K562 (cell line): Measurements from ENCODE around the gene SAE1. TPM values are rescaled to one million over a fixed set of nuclear protein-coding genes. Genes with fewer than 3 reads are reported as not detected.

Source experiments
- ATF1 ChIP-seq, 2 experiments: fragments of 450-650 bp in 1 of 2; IDR thresholded peaks; 2 replicates each; pipeline ENCODE4 v1.6.1; 2016; ENCODE audit warnings: missing compliant biosample characterization in 1 of 2, missing genetic modification characterization in 1 of 2
- BCOR ChIP-seq: fragments of 450-650 bp; IDR thresholded peaks from 2 replicates; pipeline ENCODE4 v1.6.1; 2016
- CBX1 ChIP-seq: sonication (generic); IDR thresholded peaks from 2 replicates; pipeline ENCODE4 v1.6.1; 2016; ENCODE audit warnings: antibody characterized with exemption, low read depth, mild to moderate bottlenecking
- FOXJ3 ChIP-seq: sonication (generic); formaldehyde crosslinking; IDR thresholded peaks from 2 replicates; pipeline ENCODE4 v1.4.0; 2020; ENCODE audit warnings: mild to moderate bottlenecking, missing genetic modification reagents
- HDAC1 ChIP-seq, 2 experiments: fragments of 450-650 bp; IDR thresholded peaks; 2 replicates each; pipeline ENCODE4 v1.6.1; 2016 to 2017; ENCODE audit warnings: inconsistent platforms in 1 of 2, mild to moderate bottlenecking in 1 of 2, moderate library complexity in 1 of 2
- HDAC3 ChIP-seq: fragments of 450-650 bp; IDR thresholded peaks from 2 replicates; pipeline ENCODE4 v1.6.1; 2018; ENCODE audit warnings: borderline replicate concordance, mild to moderate bottlenecking, moderate library complexity; ENCODE audit not compliant: partially characterized antibody
- HNRNPL ChIP-seq: fragments of 200-400 bp; formaldehyde crosslinking; IDR thresholded peaks from 2 replicates; pipeline ENCODE4 v1.6.1; 2017; ENCODE audit warnings: low read depth, mild to moderate bottlenecking, low read length
- PBX2 ChIP-seq, 2 experiments: IDR thresholded peaks in 1 of 2; conservative IDR thresholded peaks in 1 of 2; 2 replicates each; pipeline ENCODE4 v1.6.1; 2016; ENCODE audit warnings: low read depth in 2 of 2, mild to moderate bottlenecking in 1 of 2, missing compliant biosample characterization in 1 of 2, missing genetic modification characterization in 1 of 2, moderate library complexity in 1 of 2
- SIN3A ChIP-seq, 2 experiments: fragments of 150-350 bp in 1 of 2; IDR thresholded peaks; 2 replicates each; pipeline ENCODE4 v1.6.1; 2011 to 2016; ENCODE audit warnings: borderline replicate concordance in 2 of 2, low read depth in 2 of 2, low read length in 2 of 2, mild to moderate bottlenecking in 2 of 2, moderate library complexity in 2 of 2; ENCODE audit not compliant: control insufficient read depth in 1 of 2
- SMARCB1 ChIP-seq: IDR thresholded peaks from 2 replicates; pipeline ENCODE4 v1.6.1; 2011; ENCODE audit warnings: improper control_type of control experiment, low read depth; ENCODE audit not compliant: insufficient read length
- SPI1 ChIP-seq: IDR thresholded peaks from 2 replicates; pipeline ENCODE4 v1.6.1; 2011; ENCODE audit warnings: low read depth, low read length, control low read depth, borderline replicate concordance
- XRCC4 ChIP-seq: IDR thresholded peaks from one replicate; pipeline ENCODE4 v1.6.1; 2011; ENCODE audit not compliant: insufficient read depth, insufficient read length; ENCODE audit errors: extremely low read depth
- ZBTB7A ChIP-seq: IDR thresholded peaks from 2 replicates; pipeline ENCODE4 v1.6.1; 2011; ENCODE audit warnings: low read depth, mild to moderate bottlenecking, low read length, moderate library complexity, borderline replicate concordance; ENCODE audit not compliant: control insufficient read depth
- ZHX1 ChIP-seq: fragments of 150-350 bp; conservative IDR thresholded peaks from 2 replicates; pipeline ENCODE4 v1.6.1; 2014; ENCODE audit warnings: low read length
- ZNF184 ChIP-seq: sonication (generic); formaldehyde crosslinking; IDR thresholded peaks from 2 replicates; pipeline ENCODE4 v1.5.0; 2020; ENCODE audit warnings: missing genetic modification reagents
- ZNF311 ChIP-seq: fragments of 250-450 bp; sonication (Bioruptor Pico); IDR thresholded peaks from 2 replicates; pipeline ENCODE4 v1.4.0; 2020; ENCODE audit warnings: mild to moderate bottlenecking, moderate library complexity
- polyA plus RNA-seq, 8 experiments: library from polyadenylated mRNA; depleted of rRNA in 4 of 8; stranded (reverse) in 5 of 8; unstranded in 3 of 8; fragments of >200 nt; fragmentation: Nextera tagmentation in 2 of 8; fragmentation: Illumina TruSeq in 1 of 8; extraction: Ambion mirVana in 2 of 8; extraction: Trizol in 1 of 8; gene quantifications; 2 replicates each; pipeline versions ENCODE4 v1.2.1 to v1.2.3, GENCODE V29; 2011 to 2014; ENCODE audit warnings: inconsistent platforms in 1 of 8, missing spikeins in 1 of 8
- total RNA-seq, 7 experiments: library from RNA; depleted of rRNA in 6 of 7; stranded (reverse); fragments of >200 nt in 6 of 7; fragmentation: Illumina TruSeq in 2 of 7; extraction: Trizol in 2 of 7; gene quantifications; 2 replicates each; pipeline versions ENCODE4 v1.2.1 to v1.2.3, GENCODE V29; 2011 to 2021; ENCODE audit warnings: low replicate concordance in 1 of 7
- TF ChIP-seq, protein P1 (sequence below): fragments of 450-650 bp; IDR thresholded peaks from 2 replicates; pipeline ENCODE4 v1.7.1; 2018; ENCODE audit warnings: mild to moderate bottlenecking, low read depth; ENCODE audit not compliant: partially characterized antibody
- TF ChIP-seq, protein P2 (sequence below): sonication (generic); formaldehyde crosslinking; IDR thresholded peaks from 2 replicates; pipeline ENCODE4 v1.8.1; 2022; ENCODE audit warnings: missing genetic modification reagents

SAE1 gene
- total and polyA plus RNA-seq, 9 of the 15 experiments (the other 6 are each of a cell fraction or from before 2014, with no cell fraction given) = 82.8 to 299 (median 217) TPM

GRCh38 chr19:47225746-47226425 is 95.3 kb downstream of the SAE1 start (continued):
- TF ChIP-seq, protein P1, sequence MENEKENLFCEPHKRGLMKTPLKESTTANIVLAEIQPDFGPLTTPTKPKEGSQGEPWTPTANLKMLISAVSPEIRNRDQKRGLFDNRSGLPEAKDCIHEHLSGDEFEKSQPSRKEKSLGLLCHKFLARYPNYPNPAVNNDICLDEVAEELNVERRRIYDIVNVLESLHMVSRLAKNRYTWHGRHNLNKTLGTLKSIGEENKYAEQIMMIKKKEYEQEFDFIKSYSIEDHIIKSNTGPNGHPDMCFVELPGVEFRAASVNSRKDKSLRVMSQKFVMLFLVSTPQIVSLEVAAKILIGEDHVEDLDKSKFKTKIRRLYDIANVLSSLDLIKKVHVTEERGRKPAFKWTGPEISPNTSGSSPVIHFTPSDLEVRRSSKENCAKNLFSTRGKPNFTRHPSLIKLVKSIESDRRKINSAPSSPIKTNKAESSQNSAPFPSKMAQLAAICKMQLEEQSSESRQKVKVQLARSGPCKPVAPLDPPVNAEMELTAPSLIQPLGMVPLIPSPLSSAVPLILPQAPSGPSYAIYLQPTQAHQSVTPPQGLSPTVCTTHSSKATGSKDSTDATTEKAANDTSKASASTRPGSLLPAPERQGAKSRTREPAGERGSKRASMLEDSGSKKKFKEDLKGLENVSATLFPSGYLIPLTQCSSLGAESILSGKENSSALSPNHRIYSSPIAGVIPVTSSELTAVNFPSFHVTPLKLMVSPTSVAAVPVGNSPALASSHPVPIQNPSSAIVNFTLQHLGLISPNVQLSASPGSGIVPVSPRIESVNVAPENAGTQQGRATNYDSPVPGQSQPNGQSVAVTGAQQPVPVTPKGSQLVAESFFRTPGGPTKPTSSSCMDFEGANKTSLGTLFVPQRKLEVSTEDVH = no peak
- TF ChIP-seq SIN3A (IDR thresholded peaks at IDR 0.05; ENCODE audit: borderline replicate concordance in 2 of 2, control insufficient read depth in 1 of 2, low read depth in 2 of 2, low read length in 2 of 2) (peak; percentile 34 to 46; a peak in 1 of 4 replicates), BCOR (no peak), SMARCB1 (no peak), HNRNPL (peak; percentile 99), FOXJ3 (CRISPR knock-in tag) (no peak), ZNF311 (CRISPR knock-in tag) (no peak), HDAC1 (IDR thresholded peaks at IDR 0.05) (no peak), ZHX1 (no peak), HDAC3 (no peak), SPI1 (no peak), CBX1 (peak; percentile 99), ATF1 (CRISPR knock-in tag; IDR thresholded peaks at IDR 0.05) (no peak), ATF1 (tag; IDR thresholded peaks at IDR 0.05) (no peak), ZBTB7A (peak; percentile 77; the same call in 1 of the 2 replicates), ZNF184 (no peak), PBX2 (CRISPR knock-in tag; IDR thresholded peaks at IDR 0.05; ENCODE audit: low read depth) (no peak), PBX2 (tag; conservative IDR thresholded peaks at IDR 0.05; ENCODE audit: low read depth) (no peak), XRCC4 (no peak)
- TF ChIP-seq, protein P2, sequence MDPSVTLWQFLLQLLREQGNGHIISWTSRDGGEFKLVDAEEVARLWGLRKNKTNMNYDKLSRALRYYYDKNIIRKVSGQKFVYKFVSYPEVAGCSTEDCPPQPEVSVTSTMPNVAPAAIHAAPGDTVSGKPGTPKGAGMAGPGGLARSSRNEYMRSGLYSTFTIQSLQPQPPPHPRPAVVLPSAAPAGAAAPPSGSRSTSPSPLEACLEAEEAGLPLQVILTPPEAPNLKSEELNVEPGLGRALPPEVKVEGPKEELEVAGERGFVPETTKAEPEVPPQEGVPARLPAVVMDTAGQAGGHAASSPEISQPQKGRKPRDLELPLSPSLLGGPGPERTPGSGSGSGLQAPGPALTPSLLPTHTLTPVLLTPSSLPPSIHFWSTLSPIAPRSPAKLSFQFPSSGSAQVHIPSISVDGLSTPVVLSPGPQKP = no peak
